T-helper 1 cell (primary cell): Measurements from ENCODE around the gene SIL1.
"Not testable (repeated sequence)": the region's sequence is repeated elsewhere in the genome, so short reads cannot be mapped to it uniquely, and the experiment has no call there.

Source experiments
- DNase-seq, 5 donors: peaks; one replicate each; pipeline ENCODE4 v3.0.0-alpha.2; 2012 to 2020

The SIL1 gene

GRCh38 chr5:139062910-139063663, 135.1 kb downstream of the SIL1 start:
- DNase-seq: no peak

GRCh38 chr5:139061856-139062255, 136.3 kb downstream of the SIL1 start:
- DNase-seq: no peak

GRCh38 chr5:139061274-139061673, 136.9 kb downstream of the SIL1 start:
- no peak for DNase-seq

GRCh38 chr5:139058121-139058520, 140.0 kb downstream of the SIL1 start:
- DNase-seq: no peak

- DNase-seq: not testable (repeated sequence)
These were observed 140.9 kb downstream of the SIL1 start for GRCh38 chr5:139057045-139057939.

GRCh38 chr5:139052975-139053374, 145.2 kb downstream of the SIL1 start:
- no peak for DNase-seq

GRCh38 chr5:139051392-139051791, 146.8 kb downstream of the SIL1 start:
- no peak for DNase-seq

GRCh38 chr5:139050432-139050831, 147.7 kb downstream of the SIL1 start:
- DNase-seq: no peak

GRCh38 chr5:139049780-139050179, 148.4 kb downstream of the SIL1 start:
- DNase-seq: no peak

- DNase-seq: no peak
These were observed 151.6 kb downstream of the SIL1 start for GRCh38 chr5:139046551-139046950.

GRCh38 chr5:139043157-139043905, 154.8 kb downstream of the SIL1 start:
- no peak for DNase-seq

GRCh38 chr5:139040081-139040480, 158.1 kb downstream of the SIL1 start:
- no peak for DNase-seq

GRCh38 chr5:139038613-139039305, 159.4 kb downstream of the SIL1 start:
- no peak for DNase-seq

- no peak for DNase-seq
These were observed 160.4 kb downstream of the SIL1 start for GRCh38 chr5:139037732-139038131.

- DNase-seq: not testable (repeated sequence)
These were observed 161.8 kb downstream of the SIL1 start for GRCh38 chr5:139036332-139036731.

GRCh38 chr5:139027150-139027549, 171.0 kb downstream of the SIL1 start:
- DNase-seq: no peak

GRCh38 chr5:139025651-139026050, 172.5 kb downstream of the SIL1 start:
- no peak for DNase-seq

- no peak for DNase-seq
These were observed 174.9 kb downstream of the SIL1 start for GRCh38 chr5:139023286-139023685.

GRCh38 chr5:139022528-139022927, 175.6 kb downstream of the SIL1 start:
- no peak for DNase-seq

- no peak for DNase-seq
These were observed 176.8 kb downstream of the SIL1 start for GRCh38 chr5:139021346-139021745.

GRCh38 chr5:139019880-139020279, 178.3 kb downstream of the SIL1 start:
- DNase-seq: no peak

- DNase-seq: no peak
These were observed 179.0 kb downstream of the SIL1 start for GRCh38 chr5:139019211-139019610.

- DNase-seq: no peak
These were observed 180.5 kb downstream of the SIL1 start for GRCh38 chr5:139017624-139018023.
